ENCODE measurements around the gene FBXO8.
"Not testable (repeated sequence)": the region's sequence is repeated elsewhere in the genome, so short reads cannot be mapped to it uniquely, and the experiment has no call there.

The FBXO8 gene

DNA sequence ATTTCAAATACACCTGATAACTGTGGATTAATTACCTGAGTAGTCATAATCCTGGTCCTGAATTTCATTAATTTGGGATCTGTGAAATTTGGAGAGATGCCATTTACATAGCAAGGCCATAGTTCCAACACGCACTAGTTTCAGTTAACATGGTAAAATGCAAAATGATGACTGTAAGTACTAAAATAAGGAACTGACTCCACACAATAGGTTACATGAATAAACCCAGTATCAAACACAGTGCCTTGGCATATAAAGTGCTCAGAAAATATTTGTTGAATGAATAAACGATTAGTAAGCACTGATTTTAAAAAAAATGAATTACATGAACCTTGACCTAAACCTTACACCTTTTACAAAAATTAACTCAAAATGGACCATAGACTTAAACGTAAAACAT is 9.0 kb downstream of the FBXO8 start:
- no peaks in the 10 kb centered on the region for H3K9me3 ChIP-seq (ENCODE audit: severe bottlenecking)
- H3K27ac ChIP-seq: no peak overlapping the region
- no peaks in the 10 kb centered on the region; the same call in 1 of the 2 replicates for H3K36me3 ChIP-seq
- TF ChIP-seq, protein P1, sequence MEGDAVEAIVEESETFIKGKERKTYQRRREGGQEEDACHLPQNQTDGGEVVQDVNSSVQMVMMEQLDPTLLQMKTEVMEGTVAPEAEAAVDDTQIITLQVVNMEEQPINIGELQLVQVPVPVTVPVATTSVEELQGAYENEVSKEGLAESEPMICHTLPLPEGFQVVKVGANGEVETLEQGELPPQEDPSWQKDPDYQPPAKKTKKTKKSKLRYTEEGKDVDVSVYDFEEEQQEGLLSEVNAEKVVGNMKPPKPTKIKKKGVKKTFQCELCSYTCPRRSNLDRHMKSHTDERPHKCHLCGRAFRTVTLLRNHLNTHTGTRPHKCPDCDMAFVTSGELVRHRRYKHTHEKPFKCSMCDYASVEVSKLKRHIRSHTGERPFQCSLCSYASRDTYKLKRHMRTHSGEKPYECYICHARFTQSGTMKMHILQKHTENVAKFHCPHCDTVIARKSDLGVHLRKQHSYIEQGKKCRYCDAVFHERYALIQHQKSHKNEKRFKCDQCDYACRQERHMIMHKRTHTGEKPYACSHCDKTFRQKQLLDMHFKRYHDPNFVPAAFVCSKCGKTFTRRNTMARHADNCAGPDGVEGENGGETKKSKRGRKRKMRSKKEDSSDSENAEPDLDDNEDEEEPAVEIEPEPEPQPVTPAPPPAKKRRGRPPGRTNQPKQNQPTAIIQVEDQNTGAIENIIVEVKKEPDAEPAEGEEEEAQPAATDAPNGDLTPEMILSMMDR (IDR thresholded peaks at IDR 0.05; ENCODE audit: low read depth, low read length): no peak
- no peak for DNase-seq
- H3K4me3 ChIP-seq (ENCODE audit: low read depth, low read length): no peak overlapping the region
- no peaks in the 10 kb centered on the region for H3K27me3 ChIP-seq (ENCODE audit: insufficient read depth, low read depth, severe bottlenecking)

DNA sequence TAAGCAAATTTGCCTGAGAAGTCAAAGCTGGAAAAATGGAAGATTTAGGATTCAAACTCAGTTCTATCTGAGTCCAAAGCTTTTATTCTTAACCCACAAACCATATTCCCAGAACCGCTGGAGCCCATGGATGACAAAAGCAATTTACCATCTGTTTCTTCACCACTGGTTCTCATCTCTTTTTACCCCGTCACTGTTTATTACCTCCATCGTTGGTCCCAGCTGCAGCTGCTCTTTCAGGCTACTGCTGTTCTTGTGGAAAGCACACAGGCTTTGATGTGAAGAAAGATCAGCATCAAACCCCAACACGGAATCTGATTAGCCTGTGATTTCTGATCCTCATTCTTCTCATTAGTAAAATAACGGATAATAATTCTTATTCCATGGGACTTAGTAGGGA is 9.5 kb downstream of the FBXO8 start:
- TF ChIP-seq, protein P1 (IDR thresholded peaks at IDR 0.05; ENCODE audit: low read depth, low read length): no peak
- Histone ChIP-seq H3K4me3 (ENCODE audit: low read depth, low read length) (no peak overlapping the region), H3K36me3 (no peaks in the 10 kb centered on the region), H3K9me3 (ENCODE audit: severe bottlenecking) (no peaks in the 10 kb centered on the region), H3K27me3 (ENCODE audit: insufficient read depth, low read depth, severe bottlenecking) (no peaks in the 10 kb centered on the region), H3K27ac (no peak overlapping the region)
- no peak for DNase-seq

DNA sequence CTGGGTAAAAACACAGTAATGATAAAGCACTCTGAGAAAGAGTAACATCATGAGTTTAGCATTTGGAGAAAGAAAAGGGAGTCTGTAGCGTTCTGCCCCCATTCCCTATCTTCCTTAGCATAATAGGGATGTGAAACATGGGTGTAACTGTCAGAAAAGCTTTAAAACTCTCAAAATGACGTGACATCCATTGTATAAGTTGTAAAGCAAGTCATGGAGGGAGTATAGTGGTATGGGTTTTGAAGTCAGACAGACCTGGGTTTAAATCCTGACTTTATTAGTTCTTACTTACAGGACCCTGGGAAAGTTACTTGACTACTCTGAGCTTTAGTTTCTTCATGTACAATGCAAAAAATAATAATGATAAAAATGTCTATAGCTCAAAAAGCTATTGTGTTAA is 17.1 kb downstream of the FBXO8 start:
- TF ChIP-seq, protein P1 (IDR thresholded peaks at IDR 0.05; ENCODE audit: low read depth, low read length): no peak
- Histone ChIP-seq H3K9me3 (ENCODE audit: severe bottlenecking) (no peaks in the 10 kb centered on the region), H3K36me3 (no peaks in the 10 kb centered on the region; the same call in 1 of the 2 replicates), H3K27me3 (ENCODE audit: insufficient read depth, low read depth, severe bottlenecking) (no peaks in the 10 kb centered on the region), H3K27ac (peak overlapping the region; percentile 74), H3K4me3 (ENCODE audit: low read depth, low read length) (peak overlapping the region; percentile 7)
- no peak for DNase-seq

DNA sequence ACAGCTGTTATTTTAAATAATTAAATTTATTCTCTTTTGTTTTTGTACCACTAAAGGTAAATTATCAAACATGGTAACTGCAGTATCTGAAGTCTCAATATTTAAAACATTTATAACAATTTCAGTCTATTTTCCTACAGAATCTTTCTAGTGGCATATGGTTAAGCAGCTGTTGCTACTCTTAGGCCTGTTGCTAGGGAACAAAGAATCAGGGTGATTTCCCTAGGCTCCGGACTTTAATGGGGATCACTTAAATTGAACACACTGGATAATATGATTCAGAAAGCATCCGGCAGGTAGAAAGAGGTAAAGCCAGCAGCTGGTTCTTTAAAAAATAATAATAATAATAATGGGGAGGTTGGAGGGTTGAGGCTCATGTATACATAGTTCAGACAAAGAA is 17.6 kb downstream of the FBXO8 start:
- Histone ChIP-seq H3K36me3 (no peaks in the 10 kb centered on the region; the same call in 1 of the 2 replicates), H3K27me3 (ENCODE audit: insufficient read depth, low read depth, severe bottlenecking) (no peaks in the 10 kb centered on the region), H3K27ac (peak overlapping the region; percentile 74), H3K4me3 (ENCODE audit: low read depth, low read length) (peak overlapping the region; percentile 7), H3K9me3 (ENCODE audit: severe bottlenecking) (no peaks in the 10 kb centered on the region)
- peak; percentile 44 for DNase-seq
- TF ChIP-seq, protein P1 (IDR thresholded peaks at IDR 0.05; ENCODE audit: low read depth, low read length): no peak

DNA sequence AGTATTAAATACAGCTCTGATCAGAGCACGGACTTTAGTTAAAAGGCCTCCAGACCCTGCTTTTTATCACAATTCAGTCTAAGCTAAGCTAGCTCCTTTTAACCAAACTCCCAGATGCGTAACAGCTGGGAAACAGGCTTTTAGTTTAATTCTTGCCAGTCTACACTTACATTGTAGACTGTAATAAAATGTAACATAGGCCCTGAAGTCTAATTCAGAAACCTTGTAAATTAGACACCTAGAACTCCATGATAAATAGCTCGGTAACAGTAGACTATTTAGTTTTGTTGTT is 20.1 kb downstream of the FBXO8 start:
- H3K36me3 ChIP-seq: no peaks in the 10 kb centered on the region; the same call in 1 of the 2 replicates
- DNase-seq: no peak
- no peak overlapping the region for H3K4me3 ChIP-seq (ENCODE audit: low read depth, low read length)
- H3K9me3 ChIP-seq (ENCODE audit: severe bottlenecking): no peaks in the 10 kb centered on the region
- no peak overlapping the region for H3K27ac ChIP-seq
- TF ChIP-seq, protein P1 (IDR thresholded peaks at IDR 0.05; ENCODE audit: low read depth, low read length): no peak
- no peaks in the 10 kb centered on the region for H3K27me3 ChIP-seq (ENCODE audit: insufficient read depth, low read depth, severe bottlenecking)

GRCh38 chr4:174262624-174263444 is 20.6 kb downstream of the FBXO8 start:
- no peak for DNase-seq
- Histone ChIP-seq H3K36me3 (no peaks in the 10 kb centered on the region; the same call in 1 of the 2 replicates), H3K27ac (no peak overlapping the region), H3K27me3 (ENCODE audit: insufficient read depth, low read depth, severe bottlenecking) (no peaks in the 10 kb centered on the region), H3K4me3 (ENCODE audit: low read depth, low read length) (no peak overlapping the region), H3K9me3 (ENCODE audit: severe bottlenecking) (no peaks in the 10 kb centered on the region)
- TF ChIP-seq, protein P1 (IDR thresholded peaks at IDR 0.05; ENCODE audit: low read depth, low read length): no peak

- DNase-seq; H3K27ac ChIP-seq; H3K36me3 ChIP-seq; H3K27me3 ChIP-seq (ENCODE audit: insufficient read depth, low read depth, severe bottlenecking); H3K4me3 ChIP-seq (ENCODE audit: low read depth, low read length); H3K9me3 ChIP-seq (ENCODE audit: severe bottlenecking): not testable (repeated sequence)
Measured at GRCh38 chr4:174261432-174261831, 22.0 kb downstream of the FBXO8 start.
